Activated T-cell treated with anti-CD3 and anti-CD28 coated beads, Interleukin-2, amount 50 U/mL, for 1 hour (primary cell): ENCODE measurements around the gene CELF1.
A peak's percentile ranks its signal among the peaks of the same experiment; 100 is the strongest.

Experiments used
- DNase-seq: peaks from one replicate; pipeline ENCODE4 v3.0.0-alpha.2; 2020

The CELF1 gene

DNA sequence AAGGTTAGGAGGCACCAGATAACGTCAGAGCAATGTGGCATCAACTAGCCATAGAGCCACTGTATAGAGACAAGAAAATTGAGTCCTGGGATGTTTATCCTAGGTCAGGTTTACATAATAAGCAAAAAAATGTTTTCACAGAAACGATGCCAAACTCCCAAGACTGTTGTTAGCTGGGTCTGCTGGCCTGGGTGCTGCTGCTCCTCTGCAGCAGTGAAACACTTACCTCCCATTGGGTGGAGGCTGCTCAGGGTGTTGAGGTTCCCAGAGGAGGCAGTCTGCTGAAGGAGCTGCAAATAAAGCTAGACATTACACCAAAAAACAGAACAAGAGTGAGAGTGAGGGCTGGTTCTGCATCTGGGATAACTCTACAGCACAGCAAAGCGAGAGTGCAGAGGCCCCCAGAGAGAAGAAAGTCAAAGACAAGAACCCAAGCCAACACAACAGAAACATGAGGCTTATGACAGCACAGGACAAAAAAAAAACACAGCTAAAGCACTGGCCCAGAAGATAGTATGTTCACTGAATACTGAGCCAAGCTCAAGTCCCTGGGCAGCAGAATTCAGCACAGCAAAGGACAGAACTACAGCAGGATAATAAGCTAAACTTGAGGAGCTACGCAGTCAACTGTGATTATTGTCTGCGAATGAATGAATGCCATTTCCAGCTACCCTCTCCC is 74.1 kb downstream of the CELF1 start:
- DNase-seq = no peak

DNA sequence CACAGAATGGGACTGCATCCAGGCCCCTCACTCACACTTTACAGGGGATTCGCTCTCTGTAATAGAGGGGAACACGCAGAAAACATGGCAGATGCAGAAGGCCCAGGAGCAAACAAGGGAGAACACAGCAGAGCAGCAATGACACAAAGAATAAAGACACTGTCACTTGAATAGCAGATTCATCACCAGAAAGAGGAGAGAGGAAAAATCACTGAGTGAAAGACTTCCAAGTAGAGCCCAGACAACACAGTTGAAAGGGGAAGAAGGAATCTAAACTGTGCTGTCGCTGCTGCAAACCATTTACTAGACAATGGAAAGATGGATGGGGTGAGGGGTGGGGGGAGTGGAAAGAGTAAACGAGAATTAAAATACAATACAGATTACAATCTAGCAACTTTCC is 75.2 kb downstream of the CELF1 start:
- no peak for DNase-seq

DNA sequence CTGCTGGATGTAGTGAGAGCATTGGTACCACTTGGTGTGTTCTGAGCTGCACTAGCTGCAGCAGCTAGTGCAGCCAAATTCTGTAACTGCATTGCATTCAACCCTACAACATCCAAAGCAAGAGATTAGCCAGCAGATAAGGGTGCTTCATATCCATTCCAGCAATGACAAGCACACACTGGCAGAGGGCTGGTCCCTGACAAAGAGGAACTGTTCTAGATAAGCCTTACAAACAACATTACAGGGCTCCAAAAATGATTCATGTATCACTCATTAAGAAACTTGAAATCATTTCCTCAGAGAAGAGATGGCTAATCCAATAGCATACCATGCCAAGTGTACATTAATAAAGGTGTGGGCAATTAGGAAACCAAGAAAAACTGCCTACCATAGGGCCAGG is 75.6 kb downstream of the CELF1 start:
- DNase-seq = no peak

DNA sequence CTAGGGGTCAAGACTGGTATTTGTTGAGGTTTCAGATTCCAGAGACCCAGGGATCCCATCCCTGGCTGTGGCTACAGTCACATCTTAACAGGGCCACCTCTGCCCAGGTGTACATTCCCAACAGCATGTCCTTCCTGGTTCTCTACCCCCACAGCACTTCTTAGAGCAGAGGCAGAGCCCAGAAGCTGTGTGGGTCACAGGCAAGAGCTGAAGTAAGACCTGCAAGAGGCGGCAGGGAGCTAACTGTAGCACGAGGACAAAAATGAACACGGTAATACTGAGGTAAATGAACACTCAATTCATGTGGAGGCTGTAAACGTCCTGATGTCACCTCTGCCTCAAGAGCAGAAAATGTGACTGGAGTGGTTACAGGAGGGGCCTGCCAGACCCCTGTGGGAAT is 82.3 kb downstream of the CELF1 start:
- DNase-seq = no peak

DNA sequence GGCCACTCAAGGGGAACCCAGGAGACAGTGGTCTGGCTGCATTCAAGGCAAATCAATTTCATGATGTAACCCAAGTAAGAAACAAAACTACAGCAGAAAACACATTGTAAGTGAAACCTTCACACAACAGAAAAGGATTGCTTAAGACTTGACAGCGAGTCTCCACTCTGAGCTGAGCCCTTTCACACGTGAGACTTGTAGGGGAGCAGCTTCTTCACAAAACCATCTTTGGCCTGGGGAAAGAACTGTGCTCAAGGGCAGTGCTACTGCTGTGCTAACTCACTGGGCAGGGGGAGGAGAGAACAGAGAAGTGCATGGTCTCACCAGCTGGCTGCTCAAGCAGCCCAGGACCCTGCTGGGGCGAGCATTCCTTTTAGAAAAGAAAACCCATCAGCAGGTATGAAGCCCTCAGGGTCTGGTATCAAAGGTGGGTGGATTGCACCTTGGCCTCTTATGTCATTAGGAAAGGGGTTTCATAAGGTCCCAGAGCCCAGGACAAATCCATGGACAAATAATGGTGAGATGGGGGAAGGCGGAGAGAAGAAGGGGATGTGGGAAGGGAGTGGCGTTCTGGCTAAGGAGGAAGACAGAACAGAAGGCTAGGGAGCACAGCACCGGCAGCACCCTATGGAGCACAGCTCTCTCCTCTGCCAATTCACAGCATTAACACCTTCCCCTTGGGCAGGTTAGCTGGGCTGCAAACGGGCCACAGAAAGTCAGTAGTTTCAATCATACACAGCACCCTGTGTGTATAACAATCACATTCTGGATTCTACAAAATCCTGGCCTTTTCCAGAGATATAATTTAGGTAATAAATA is 83.4 kb downstream of the CELF1 start:
- DNase-seq = no peak

DNA sequence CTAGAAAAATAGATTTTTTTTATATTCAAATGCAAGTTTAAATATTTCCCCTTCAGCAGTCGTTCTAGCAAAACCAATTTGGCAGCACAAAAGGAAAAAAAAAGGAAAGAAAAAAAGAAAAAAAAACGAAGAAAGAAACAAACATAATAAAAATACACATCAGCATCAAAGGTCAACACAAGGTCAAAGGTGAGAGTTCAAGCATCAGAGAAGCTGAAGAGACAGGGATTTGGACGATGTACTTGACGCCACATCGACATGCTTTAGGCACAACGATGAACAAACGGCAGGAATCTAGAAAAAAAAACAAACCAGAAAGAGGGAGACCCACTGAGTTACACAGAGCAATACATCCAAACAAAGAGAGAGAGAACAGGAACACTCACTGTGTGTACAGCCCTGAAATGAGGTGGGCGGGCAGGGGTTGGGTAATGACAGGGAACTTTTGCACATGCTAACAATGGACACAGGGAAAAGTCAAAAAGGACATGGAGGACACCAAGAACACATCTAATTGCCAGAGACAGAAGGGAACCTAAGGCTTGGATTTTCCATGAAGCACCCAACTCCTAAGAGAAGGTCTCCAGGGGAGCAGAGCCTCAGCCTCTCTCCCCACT is 84.2 kb downstream of the CELF1 start:
- no peak for DNase-seq

DNA sequence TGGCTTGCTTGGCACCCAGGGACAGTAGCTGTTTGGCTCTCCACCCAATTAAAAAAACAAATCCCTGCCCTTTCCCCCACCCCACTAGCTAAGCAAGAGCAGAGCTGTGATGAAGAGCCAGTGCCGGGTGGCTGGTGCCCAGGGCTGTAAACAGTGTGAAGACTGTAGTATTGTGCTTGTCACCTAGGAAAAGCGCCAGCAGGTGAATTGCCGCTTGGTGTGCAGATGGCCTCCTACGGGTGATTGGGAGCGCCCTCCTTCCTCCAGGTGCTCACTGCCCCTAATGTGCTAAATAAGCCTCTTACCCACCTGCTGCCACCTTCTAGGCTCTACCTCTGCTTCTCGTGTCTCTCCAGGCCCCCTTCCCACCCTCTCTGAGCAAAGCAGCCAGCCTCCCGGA is 85.6 kb downstream of the CELF1 start:
- no peak for DNase-seq

DNA sequence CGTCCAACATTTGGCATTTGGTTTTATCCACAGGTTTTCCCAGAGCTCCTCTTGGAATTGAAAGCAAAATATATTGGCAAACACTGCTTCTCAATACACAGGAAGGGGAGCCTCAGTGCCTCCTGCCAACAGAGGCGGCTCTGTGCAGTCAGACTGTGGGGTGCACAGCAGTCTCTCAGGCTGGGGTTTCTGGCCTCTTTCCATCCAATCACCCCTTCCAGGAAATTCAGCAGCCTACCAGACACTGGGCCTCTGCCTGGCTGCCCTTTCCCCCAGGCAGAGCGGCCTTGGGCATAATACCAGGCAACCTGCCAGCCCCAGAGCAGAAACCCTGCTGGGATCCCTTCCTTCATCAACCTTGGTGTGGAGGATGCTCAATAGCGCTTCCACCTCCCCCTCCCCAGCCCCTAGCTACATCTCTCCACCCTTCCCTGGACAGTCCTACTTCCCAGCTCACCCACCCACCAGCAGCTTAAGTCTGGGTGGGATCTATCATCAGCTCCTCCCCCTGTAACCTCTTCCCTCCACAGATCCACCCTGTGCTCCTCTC is 86.2 kb downstream of the CELF1 start:
- DNase-seq = no peak

DNA sequence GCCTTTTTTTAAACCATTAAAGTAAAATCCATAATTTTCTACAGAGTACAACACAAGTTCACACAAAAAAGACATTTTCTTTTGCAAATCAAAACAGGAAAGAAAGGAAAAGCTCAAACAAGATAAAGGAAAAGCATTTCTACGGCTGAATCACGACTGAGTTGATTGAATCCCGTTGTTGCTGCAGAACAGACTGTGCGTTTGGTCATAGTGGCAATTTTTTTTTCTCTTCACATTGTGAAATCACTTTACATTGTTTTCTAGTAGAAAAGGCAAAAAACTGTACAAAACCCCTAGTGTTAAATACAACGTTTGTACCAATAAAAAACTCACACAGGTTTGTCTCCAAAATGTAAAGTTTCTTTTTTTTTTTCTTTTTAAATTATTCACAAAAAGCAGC is 86.7 kb downstream of the CELF1 start:
- no peak for DNase-seq

DNA sequence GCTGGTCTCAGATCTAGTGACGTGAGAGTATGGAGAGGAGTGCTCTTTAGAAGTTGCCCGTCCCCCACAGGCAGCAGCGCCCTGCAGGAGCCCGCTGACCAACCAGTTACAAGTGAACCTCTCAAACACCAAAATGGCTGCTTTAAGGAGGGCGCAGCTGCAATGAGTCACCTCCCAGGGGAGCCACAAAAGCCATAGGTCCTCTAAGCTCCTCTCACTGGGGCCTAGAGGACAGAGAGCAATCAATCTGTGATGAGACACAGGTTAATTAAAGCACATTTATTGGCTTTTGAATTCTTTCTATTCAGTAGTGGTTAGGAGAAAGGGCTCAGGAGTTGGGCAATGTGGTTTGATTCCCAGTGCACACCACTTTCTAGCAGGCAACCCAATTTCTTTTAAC is 88.4 kb downstream of the CELF1 start:
- DNase-seq = no peak

DNA sequence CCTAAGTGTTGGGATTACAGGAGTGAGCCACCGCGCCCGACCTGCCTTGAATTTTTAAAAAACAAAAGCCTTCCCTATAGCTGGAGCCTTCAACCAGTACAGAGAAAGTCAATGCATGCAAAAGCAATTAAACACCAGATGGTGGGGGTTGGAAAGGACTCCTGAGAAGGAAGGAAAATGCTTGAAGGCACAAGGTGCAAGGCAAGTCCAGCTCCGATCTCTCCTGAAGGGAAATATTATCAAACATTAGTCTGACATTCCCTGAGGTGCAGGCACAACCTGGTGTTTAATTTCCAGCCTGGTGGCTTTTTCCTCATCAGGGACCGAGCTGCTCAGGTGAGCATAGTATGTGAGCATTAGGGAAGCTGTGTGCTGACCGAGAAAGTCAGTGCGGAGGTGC is 91.1 kb downstream of the CELF1 start:
- DNase-seq = no peak

DNA sequence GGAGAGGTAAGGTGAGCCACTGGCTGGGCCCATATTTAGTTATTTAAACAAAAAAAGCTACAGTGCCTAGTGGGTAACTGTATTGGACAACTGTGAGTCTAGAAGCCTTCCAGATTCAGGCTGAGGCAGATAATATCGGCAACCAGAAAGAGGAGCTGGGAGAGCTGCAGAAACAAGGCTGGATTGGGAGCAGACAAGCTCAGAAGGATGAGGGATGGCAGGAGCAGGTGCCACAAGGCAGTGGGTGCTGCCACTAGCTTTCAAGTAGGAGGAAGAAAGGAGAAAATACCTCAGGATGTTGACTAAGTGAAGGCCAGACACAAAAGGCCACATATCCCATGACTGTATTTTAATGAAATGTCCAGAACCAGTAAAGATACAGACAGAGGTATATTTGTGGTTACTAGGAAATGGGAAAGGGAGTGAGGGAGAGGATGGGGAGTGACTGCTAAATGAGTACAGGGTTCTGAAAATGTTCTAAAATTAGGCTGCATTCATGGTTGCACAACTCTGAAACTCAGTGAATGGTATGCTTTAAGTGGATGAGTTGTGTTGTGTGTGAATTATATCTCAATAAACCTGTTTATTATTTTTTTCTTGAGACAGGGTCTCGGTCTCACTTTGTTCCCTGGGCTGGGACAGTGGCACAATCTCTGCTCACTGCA is 92.2 kb downstream of the CELF1 start:
- no peak for DNase-seq

DNA sequence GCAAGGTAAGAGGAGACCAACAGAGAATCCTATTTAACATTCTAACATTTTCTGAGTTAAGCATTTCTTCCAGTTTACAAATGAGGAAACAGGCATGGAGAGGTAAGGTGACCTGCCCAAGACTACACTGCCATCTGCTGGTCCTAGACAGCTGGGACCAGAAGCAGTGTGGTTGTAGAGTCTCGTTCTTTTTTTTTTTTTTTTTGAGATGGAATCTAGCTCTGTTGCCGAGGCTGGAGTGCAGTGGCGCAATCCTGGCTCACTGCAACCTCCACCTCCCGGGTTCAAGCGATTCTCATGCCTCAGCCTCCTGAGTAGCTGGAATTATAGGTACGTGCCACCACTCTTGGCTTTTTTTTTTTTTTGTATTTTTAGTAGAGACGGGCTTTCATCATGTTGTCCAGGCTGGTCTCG is 98.7 kb downstream of the CELF1 start:
- DNase-seq = peak; percentile 58

DNA sequence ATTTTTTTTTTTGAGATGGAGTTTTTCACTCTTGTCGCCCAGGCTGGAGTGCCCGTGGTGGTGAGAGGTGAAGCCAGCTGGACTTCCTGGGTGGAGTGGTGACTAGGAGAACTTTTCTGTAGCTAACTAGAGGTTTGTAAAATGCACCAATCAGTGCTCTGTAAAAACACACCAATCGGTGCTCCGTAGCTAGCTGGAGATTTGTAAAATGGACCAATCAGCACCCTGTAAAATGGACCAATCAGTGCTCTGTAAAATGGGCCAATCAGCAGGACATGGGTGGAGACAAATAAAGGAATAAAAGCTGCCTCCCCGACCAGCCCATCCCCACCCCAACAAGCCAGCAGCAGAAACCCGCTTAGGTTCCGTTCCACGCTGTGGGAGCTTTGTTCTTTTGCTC is 99.6 kb downstream of the CELF1 start:
- no peak for DNase-seq

DNA sequence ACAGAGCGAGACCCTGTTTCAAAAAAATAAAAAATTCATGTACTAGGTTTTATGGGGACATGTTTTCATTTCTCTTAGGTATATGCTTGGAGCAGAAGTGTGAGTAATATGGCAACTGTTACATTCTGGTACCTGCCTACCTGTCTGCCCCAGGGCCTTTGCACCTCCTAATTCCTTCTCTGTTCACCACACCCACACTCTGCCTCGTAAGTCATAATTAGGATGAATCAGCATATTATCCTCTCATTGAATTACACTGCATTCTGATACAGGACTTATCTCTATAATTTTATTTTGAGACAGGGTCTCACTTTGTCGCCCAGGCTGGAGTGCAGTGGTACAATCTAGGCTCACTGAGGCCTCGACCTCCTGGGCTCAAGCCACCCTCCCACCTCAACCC is 100.9 kb downstream of the CELF1 start:
- no peak for DNase-seq

DNA sequence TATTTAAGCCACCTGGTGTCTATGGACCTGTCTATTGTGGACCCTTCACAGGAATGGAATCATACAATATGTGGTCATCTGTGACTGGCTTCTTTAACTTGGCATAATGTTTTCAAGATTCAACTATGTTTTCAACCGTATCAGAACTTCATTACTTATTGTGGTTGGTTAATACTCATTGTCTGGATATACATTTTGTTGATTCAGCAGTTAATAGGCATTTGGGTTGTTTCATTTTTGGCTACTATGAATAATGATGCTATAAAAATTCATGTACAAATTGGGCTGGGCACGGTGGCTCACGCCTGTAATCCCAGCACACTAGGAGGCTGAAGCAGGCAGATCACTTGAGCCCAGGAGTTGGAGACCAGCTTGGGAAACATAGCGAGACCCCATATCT is 101.5 kb downstream of the CELF1 start:
- DNase-seq = no peak

DNA sequence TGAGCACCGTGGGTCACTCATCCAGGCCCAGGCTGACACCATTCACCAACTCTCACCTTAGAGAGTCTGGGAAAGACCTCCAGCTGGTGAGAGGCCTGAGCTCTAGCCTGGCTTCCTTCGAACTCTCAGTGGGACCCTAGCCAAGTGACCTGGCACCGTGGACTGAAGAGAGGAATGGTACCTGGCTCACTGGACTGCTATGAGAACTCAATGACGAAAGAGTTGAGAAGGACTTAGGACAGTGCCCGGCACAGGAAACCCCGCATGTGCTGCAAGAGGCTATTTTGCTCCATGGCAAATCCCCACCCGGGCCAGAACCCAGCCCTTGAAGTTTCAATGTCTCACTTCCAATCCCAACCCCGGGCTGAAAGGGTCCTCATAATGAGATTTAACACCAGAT is 103.4 kb downstream of the CELF1 start:
- DNase-seq = no peak

DNA sequence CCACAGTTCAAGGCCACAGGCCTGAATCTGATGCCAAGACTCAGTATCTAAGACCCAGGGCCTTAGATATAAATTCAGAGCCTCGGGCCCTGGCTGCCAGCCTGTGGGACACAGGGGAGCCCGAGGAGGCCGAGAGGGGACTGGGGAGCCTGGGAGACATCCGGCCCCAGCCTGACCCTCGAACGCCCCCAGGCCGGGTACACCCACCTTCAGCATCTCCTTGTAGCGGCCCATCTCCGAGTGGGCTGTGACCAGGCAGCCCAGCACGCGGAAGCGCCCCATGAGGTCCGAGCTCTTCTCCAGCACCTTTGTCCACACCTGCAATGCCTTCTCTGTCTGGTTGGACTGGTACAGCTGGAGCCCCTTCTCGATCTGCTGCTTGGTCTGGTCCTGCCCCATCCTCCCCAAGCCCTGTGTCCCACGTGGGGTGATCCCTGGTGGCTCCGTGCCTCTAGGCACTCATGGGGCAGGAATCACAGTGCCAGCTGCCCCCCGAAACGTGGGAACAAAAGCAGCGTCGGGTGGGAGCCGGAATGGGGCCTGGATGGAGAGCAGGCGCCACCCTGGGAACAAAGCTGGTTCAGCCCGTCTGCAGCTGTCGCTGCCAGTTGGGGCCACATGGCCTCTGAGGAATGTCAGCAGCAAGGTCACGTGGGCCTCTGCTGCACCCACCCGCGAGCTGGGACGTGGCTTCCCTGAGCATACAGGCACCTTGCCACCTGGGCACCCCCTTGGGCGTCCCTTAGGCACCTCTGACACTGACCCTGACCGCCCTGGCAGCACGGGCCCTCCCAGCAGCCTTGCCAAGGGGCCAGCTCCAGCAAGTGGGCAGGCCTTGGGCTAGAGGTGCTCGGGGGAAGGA is 104.1 kb downstream of the CELF1 start, which contains the start of gene RAPSN:
RAPSN (minus strand) TSS at position 571 of the 862 bp plus-strand sequence; CDS start at position 399, 172 bp downstream.
- no peak for DNase-seq

DNA sequence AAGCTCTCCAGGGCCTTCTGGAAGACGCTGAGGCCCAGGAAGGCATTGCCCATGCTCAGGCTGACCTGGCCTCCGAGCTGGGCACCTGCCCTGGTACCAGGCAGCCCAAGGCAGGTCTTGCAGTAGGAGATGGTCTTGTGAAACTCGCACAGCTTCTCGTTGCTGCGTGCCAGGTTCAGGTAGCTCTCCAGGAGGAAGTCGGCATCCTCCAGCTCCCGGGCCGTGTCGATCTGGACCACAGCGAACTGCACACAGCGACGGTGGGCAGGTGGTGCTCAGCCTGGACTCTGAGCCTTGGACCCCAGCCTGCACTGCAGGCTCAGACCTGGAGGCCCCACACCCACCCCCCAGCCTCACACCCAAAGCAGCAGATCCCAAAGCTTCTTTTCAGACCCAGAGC is 105.0 kb downstream of the CELF1 start:
- no peak for DNase-seq

DNA sequence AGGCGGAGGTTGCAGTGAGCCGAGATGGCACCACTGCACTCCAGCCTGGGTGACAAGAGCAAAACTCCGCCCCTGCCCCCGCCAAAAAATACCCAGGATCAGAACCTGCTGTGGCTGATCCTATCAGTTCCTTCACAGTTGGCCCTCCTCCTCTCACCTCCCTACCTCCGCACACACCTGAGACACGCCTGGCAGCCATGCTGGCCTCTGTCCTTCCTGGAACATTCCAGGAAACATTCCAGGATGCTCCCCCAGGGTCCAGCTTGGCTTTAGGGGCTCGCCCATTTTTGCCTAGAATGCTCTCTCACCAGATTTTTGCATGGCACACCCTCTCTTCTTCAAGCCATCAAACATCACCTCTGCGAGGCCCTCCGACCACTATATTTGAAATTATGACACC is 106.1 kb downstream of the CELF1 start:
- no peak for DNase-seq

DNA sequence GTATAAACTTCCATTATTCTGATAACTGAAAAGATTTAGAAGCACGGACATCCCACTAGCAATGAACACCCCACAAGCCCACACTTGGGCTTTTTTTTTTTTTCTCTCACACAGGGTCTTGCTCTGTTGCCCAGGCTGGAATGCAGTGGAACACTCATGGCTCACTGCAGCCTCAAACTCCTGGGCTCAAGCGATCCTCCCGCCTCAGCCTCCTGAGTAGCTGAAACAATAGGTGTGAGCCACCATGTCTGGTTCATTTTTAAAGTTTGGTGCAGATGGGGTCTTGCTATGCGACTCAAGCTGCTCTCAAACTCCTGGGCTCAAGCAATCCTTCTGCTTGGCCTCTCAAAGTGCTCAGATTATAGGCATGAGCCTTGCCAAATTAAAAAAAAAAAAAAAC is 107.1 kb downstream of the CELF1 start:
- no peak for DNase-seq

DNA sequence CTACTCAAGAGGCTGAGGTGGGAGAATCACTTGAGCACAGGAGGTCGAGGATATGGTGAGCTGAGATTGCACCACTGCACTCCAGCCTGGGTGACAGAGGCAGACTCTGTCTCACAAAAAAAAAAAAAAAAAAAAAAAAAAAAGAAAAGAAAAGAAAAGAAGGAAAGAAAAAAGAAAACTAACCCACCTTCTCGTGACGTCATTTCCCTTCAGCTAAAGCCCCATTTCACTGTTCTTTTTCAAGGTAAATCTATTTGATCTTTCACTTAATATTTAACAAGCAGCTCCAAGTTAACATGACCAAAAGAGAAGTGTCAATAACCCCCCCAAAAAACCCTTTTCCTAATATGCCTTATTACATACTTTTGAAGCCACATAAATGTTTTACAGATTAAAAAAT is 109.1 kb downstream of the CELF1 start:
- DNase-seq = no peak
